Measurements from ENCODE around the gene SPAG7. TPM values are rescaled to one million over a fixed set of nuclear protein-coding genes. Genes with fewer than 3 reads are reported as not detected.

Gene SPAG7
- total RNA-seq, 1 donor from 2014 or later = 73.0 TPM

DNA sequence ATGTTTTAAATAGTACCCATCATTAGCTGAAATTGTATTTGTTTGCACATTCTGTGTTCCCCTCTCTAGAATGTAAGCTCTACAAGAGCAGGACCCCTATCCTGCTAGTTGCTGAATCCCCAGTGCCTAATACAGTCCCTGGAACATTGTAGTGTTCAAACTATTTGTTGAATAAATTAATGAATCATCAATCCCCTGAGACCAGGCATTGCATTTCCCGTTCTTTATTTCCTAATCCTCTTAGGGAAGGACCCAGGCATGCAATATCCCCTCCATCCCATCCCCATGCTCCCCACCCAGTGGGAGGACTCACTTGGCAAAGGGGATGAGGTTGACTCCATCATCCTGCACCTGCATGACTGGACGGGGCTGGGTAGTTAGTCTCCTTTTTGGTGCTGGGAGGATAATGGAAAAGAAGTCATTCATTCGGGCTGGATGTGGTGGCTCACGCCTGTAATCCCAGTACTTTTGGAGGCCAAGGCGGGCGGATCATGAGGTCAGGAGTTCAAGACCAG is 26.5 kb upstream of the SPAG7 start:
- Mint-ChIP-seq H3K27ac (ENCODE audit: unreplicated experiment) (no peak overlapping the region), H3K4me1 (ENCODE audit: low read depth) (peaks cover 12% of the 10 kb centered on the region), H3K27me3 (ENCODE audit: low read depth) (no peaks in the 10 kb centered on the region), H3K9me3 (ENCODE audit: low read depth) (no peaks in the 10 kb centered on the region), H3K36me3 (ENCODE audit: low read depth) (no peaks in the 10 kb centered on the region), H3K4me3 (ENCODE audit: unreplicated experiment) (no peak overlapping the region)
- DNase-seq (ENCODE audit: low spot score) = no peak
- TF ChIP-seq, protein P1, sequence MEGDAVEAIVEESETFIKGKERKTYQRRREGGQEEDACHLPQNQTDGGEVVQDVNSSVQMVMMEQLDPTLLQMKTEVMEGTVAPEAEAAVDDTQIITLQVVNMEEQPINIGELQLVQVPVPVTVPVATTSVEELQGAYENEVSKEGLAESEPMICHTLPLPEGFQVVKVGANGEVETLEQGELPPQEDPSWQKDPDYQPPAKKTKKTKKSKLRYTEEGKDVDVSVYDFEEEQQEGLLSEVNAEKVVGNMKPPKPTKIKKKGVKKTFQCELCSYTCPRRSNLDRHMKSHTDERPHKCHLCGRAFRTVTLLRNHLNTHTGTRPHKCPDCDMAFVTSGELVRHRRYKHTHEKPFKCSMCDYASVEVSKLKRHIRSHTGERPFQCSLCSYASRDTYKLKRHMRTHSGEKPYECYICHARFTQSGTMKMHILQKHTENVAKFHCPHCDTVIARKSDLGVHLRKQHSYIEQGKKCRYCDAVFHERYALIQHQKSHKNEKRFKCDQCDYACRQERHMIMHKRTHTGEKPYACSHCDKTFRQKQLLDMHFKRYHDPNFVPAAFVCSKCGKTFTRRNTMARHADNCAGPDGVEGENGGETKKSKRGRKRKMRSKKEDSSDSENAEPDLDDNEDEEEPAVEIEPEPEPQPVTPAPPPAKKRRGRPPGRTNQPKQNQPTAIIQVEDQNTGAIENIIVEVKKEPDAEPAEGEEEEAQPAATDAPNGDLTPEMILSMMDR (IDR thresholded peaks at IDR 0.05) = no peak

DNA sequence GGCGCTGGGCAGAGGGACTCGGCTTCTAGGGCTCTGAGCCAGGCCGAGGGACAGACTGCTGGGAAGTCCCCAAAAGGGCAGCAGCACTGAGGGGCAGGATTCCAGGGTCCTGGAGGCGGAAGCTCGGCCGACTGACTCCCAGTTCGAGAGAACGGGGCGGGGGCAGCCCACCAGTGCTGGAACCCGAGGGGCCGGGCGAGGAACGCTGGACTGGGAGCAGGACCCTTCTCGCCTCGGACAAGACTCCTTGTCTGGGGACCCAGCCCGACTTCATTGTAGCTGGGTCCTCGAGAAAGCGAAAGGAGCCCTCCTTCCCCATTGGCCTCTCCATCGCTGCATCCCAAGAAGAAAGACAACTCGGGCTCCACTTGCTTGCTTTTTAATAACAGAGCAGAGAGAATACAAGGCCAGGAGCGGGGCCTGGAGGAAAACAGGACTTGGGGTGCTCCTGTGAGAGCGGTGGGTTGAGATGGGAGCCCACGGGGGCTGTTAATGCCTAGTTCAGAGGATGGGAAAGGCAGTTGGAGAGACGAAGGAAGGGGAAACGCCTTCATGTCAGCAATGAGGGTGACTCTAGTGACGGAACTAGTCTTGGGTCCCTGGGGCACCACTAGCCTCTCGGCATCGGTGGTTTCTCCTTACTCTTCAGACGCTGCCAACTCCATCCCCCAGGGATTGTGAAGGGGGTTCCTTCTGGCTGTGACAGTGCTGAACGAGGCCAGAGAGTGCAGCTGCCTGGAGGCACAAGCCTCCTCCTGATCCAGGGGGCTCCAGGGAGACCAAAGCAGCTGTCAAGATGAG is 20.4 kb upstream of the SPAG7 start:
- peak overlapping the region; percentile 86 for H3K27ac Mint-ChIP-seq (ENCODE audit: unreplicated experiment)
- DNase-seq (ENCODE audit: low spot score) = no peak
- no peaks in the 10 kb centered on the region for H3K9me3 Mint-ChIP-seq (ENCODE audit: low read depth)
- H3K36me3 Mint-ChIP-seq (ENCODE audit: low read depth) = no peaks in the 10 kb centered on the region
- no peaks in the 10 kb centered on the region for H3K27me3 Mint-ChIP-seq (ENCODE audit: low read depth)
- TF ChIP-seq, protein P1 (IDR thresholded peaks at IDR 0.05) = no peak
- peaks cover 34% of the 10 kb centered on the region for H3K4me1 Mint-ChIP-seq (ENCODE audit: low read depth)
- peak overlapping the region; percentile 88 for H3K4me3 Mint-ChIP-seq (ENCODE audit: unreplicated experiment)

DNA sequence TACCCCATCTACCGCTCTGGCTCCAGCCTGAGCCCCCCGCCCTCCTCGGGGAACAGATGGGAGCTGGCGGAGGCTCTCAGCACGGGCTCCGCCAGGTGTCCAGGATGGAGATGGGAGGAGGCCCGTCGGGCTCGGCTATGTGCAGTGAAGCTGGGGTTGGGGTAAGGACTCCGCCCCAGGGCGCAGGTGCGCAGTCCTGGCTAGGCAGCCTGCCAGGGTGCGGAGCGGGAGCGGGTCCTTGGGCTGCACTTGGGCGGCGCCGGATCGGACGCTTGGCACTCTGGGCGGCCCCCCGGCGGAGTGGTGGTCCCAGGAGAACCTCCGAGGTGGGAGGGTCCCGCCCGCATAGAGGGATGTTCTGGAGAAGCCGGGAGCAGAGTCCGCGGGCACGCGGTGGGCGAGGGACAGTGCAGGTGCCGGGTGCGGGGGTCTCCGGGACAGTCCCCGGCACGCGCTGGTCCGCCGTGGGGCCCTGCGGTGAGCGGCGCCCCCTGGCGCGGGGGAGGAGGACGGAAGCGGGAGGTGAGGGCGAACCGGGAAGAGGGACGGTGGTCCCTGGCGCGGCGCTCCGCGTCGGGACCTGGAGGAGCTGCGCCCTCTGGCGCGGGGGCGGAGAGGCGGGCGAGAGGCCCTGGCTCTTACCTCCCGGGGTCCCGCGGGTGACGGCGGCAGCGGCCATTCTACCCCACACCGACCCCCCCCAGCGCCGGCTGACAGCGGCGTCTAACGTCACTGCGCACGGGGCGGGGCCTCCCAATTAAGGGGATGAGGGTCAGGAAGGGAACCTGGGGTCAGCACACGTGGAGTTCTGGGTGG is 19.5 kb upstream of the SPAG7 start, which contains the start of gene CAMTA2:
Gene CAMTA2, minus strand, starts transcription at position 725 of the 816 bp plus-strand sequence. CDS start 1,453 bp downstream, outside the sequence.
- Mint-ChIP-seq H3K27ac (ENCODE audit: unreplicated experiment) (peak within 1 kb of the TSS; percentile 86), H3K36me3 (ENCODE audit: low read depth) (peaks cover 6% of the 10 kb centered on the region), H3K4me3 (ENCODE audit: unreplicated experiment) (peak within 1 kb of the TSS; percentile 88), H3K9me3 (ENCODE audit: low read depth) (no peaks in the 10 kb centered on the region), H3K4me1 (ENCODE audit: low read depth) (peaks cover 34% of the 10 kb centered on the region), H3K27me3 (ENCODE audit: low read depth) (no peaks in the 10 kb centered on the region)
- TF ChIP-seq, protein P1 (IDR thresholded peaks at IDR 0.05) = peak; percentile 94
- no peak for DNase-seq (ENCODE audit: low spot score)

DNA sequence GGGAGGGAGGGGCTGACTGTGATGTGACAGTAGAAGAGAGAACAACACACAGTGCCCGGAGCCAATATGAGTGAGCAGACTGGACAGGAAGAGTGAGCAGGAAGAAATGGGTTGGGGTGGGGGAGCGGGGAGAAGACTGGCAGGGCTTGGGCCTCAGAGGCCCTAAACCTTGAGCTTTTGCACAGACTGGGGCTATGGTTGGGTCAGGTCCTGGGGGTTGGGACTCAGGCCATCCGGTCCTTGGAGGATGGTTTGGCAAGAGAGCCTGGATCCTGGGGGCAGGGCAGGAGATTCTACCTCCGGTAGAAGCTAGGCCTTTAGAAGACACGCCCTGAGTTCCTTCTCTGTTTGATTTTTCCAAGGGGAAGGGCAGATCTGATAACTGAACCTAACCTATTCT is 18.8 kb upstream of the SPAG7 start:
- DNase-seq (ENCODE audit: low spot score) = no peak
- TF ChIP-seq, protein P1 (IDR thresholded peaks at IDR 0.05) = no peak
- peak overlapping the region; percentile 78 for H3K27ac Mint-ChIP-seq (ENCODE audit: unreplicated experiment)
- H3K27me3 Mint-ChIP-seq (ENCODE audit: low read depth) = no peaks in the 10 kb centered on the region
- peaks cover 6% of the 10 kb centered on the region for H3K36me3 Mint-ChIP-seq (ENCODE audit: low read depth)
- peaks cover 34% of the 10 kb centered on the region for H3K4me1 Mint-ChIP-seq (ENCODE audit: low read depth)
- H3K4me3 Mint-ChIP-seq (ENCODE audit: unreplicated experiment) = peak overlapping the region; percentile 88
- no peaks in the 10 kb centered on the region for H3K9me3 Mint-ChIP-seq (ENCODE audit: low read depth)

DNA sequence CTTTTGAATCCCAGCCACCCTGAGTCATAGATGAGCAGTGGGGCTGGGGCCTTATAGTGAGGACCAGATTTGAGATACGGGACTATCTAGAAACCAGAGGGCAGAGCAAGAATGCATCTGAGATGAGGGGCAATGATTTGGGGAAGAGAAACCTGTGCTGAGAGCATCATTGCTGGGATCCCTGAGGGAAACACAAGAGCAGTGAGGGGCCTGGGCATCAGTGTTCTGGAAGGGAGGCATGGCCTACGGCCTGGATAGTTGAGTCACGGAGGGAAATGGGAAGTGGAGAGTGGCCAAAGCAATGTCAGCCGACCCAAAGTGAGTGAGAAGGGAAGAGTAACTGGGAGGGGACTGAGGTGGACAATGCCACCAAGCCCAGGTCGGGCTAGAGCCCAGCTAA is 14.7 kb upstream of the SPAG7 start:
- Mint-ChIP-seq H3K9me3 (ENCODE audit: low read depth) (no peaks in the 10 kb centered on the region), H3K36me3 (ENCODE audit: low read depth) (peaks cover 20% of the 10 kb centered on the region), H3K4me1 (ENCODE audit: low read depth) (peaks cover 19% of the 10 kb centered on the region), H3K27me3 (ENCODE audit: low read depth) (no peaks in the 10 kb centered on the region), H3K4me3 (ENCODE audit: unreplicated experiment) (no peak overlapping the region), H3K27ac (ENCODE audit: unreplicated experiment) (no peak overlapping the region)
- no peak for DNase-seq (ENCODE audit: low spot score)
- TF ChIP-seq, protein P1 (IDR thresholded peaks at IDR 0.05) = no peak

All from chondrocyte (in vitro differentiated cells).